Sigmoid colon (tissue), 7 donors: Measurements from ENCODE around the gene EGLN1. TPM values are rescaled to one million over a fixed set of nuclear protein-coding genes. Genes with fewer than 3 reads are reported as not detected.

Source experiments
- DNase-seq: peaks from one replicate; pipeline ENCODE4 v3.0.0-alpha.2; 2019
- H3K27ac ChIP-seq, 4 donors: fragments of 200-600 bp; sonication (generic); one replicate each; pipeline ENCODE4 v1.5.1; 2016 to 2019; ENCODE audit warnings: mild to moderate bottlenecking in 1 of 4
- H3K27me3 ChIP-seq, 3 donors: fragments of 200-600 bp; sonication (generic); one replicate each; pipeline ENCODE4 v1.5.1; 2019; ENCODE audit warnings: mild to moderate bottlenecking in 1 of 3
- H3K36me3 ChIP-seq, 4 donors: fragments of 200-600 bp; sonication (generic); one replicate each; pipeline ENCODE4 v1.5.1; 2016 to 2019
- H3K4me1 ChIP-seq, 4 donors: fragments of 200-600 bp; sonication (generic); one replicate each; pipeline ENCODE4 v1.5.1; 2017 to 2019
- H3K4me3 ChIP-seq, 4 donors: fragments of 200-600 bp; sonication (generic); one replicate each; pipeline ENCODE4 v1.5.1; 2017 to 2019; ENCODE audit warnings: mild to moderate bottlenecking in 2 of 4, moderate library complexity in 1 of 4
- H3K9me3 ChIP-seq, 4 donors: fragments of 200-600 bp in 3 of 4; sonication (generic) in 3 of 4; one replicate each; pipeline versions ENCODE4 v1.5.1 to v1.6.1; 2013 to 2019
- EP300 ChIP-seq, 4 donors: sonication (generic); formaldehyde crosslinking; IDR thresholded peaks; one replicate each; pipeline ENCODE4 v1.6.1; 2017; ENCODE audit warnings: antibody characterized with exemption in 4 of 4
- POLR2A ChIP-seq, 2 donors: fragments of 450-650 bp; IDR thresholded peaks; one replicate each; pipeline ENCODE4 v1.6.1; 2016; ENCODE audit warnings: antibody characterized with exemption in 2 of 2, mild to moderate bottlenecking in 2 of 2, moderate library complexity in 2 of 2
- POLR2AphosphoS5 ChIP-seq, 4 donors: sonication (generic); formaldehyde crosslinking; IDR thresholded peaks; one replicate each; pipeline ENCODE4 v1.6.1; 2017; ENCODE audit warnings: antibody characterized with exemption in 4 of 4
- WGBS, 2 donors: extraction: QIAGEN DNeasy Blood & Tissue Kit; methylation state at CpG; one replicate each; pipeline ENCODE4 v1.1.7; 2013; 5-methylcytosine and 5-hydroxymethylcytosine counted together
- intact Hi-C: fragments of 100-400 bp; cut with DNase I; formaldehyde crosslinking; loops from one replicate; pipeline ENCODE4 v1.15.1; 2023
- polyA plus RNA-seq, 3 donors: library from polyadenylated mRNA; stranded (reverse); fragments of 200-250 nt; gene quantifications; one replicate each; pipeline ENCODE4 v1.2.3, GENCODE V29; 2013
- total RNA-seq, 4 donors: library from RNA; depleted of rRNA; stranded (reverse); fragments of >200 nt; gene quantifications; one replicate each; pipeline ENCODE4 v1.1.0, GENCODE V29; 2016
- TF ChIP-seq, protein P1 (sequence below), 4 experiments: fragments of 450-650 bp in 3 of 4; fragments of 200-600 bp in 1 of 4; IDR thresholded peaks; one replicate each; pipeline ENCODE4 v1.5.1; 2016 to 2019; ENCODE audit warnings: antibody characterized with exemption in 4 of 4, mild to moderate bottlenecking in 3 of 4, moderate library complexity in 2 of 4
- donor health status: healthy with polysubstance abuse.
- donor health status: Bipolar disorder and iron deficiency.
- donor health status: healthy.

Gene EGLN1
- total and polyA plus RNA-seq, 7 donors = 16.2 to 51.7 (median 37.8) TPM

DNA sequence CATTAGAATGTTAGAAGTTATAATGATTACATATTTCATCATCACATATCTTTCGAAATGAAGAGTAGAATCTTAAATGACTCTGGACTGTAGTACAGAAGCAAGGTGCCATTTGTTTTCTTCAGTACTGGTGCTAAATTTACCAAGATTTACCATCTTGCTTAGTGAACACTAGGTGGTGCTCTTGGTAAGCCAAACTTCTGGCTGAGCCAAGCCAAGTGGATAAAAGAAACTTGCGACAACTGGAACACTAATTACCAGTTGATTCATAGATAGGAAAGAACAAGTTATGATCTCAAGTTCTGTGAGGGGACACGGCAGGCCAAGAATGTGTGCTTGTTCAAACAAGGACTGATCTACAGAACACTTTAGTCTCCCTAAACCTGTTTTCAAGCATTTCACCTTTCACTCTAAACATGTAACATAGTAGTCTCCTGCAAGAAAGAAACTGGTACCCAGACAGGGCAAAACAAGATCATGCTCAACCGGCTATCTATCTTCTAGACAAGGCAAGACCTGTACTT, 64.2 kb downstream of the EGLN1 start:
- Histone ChIP-seq H3K27me3 (no peaks in the 10 kb centered on the region), H3K4me1 (peaks cover 0 to 14% (median 8%) of the 10 kb centered on the region in 4 donors), H3K36me3 (peaks cover 0 to 4% (median 2%) of the 10 kb centered on the region in 4 donors), H3K9me3 (no peaks in the 10 kb centered on the region), H3K4me3 (no peak overlapping the region), H3K27ac (peak overlapping the region in 3 of 4 donors; percentile 4 to 43 (median 33))
- peak; percentile 75 for DNase-seq
- intact Hi-C loops = loop anchor here (1.0 to 5.0 kb wide), 4 partner anchors 65 to 247 kb away; partner anchors contain the start of genes EGLN1 and TSNAX
- TF ChIP-seq POLR2AphosphoS5 (IDR thresholded peaks at IDR 0.05) (peak; percentile 20 to 73 (median 62)), POLR2A (IDR thresholded peaks at IDR 0.05) (no peak)
- TF ChIP-seq, protein P1, sequence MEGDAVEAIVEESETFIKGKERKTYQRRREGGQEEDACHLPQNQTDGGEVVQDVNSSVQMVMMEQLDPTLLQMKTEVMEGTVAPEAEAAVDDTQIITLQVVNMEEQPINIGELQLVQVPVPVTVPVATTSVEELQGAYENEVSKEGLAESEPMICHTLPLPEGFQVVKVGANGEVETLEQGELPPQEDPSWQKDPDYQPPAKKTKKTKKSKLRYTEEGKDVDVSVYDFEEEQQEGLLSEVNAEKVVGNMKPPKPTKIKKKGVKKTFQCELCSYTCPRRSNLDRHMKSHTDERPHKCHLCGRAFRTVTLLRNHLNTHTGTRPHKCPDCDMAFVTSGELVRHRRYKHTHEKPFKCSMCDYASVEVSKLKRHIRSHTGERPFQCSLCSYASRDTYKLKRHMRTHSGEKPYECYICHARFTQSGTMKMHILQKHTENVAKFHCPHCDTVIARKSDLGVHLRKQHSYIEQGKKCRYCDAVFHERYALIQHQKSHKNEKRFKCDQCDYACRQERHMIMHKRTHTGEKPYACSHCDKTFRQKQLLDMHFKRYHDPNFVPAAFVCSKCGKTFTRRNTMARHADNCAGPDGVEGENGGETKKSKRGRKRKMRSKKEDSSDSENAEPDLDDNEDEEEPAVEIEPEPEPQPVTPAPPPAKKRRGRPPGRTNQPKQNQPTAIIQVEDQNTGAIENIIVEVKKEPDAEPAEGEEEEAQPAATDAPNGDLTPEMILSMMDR (IDR thresholded peaks at IDR 0.05) = peak; percentile 68 to 82 (median 71)
- WGBS, 2 donors = 7 to 22% methylated on average over 4 of the region's 4 CpGs

DNA sequence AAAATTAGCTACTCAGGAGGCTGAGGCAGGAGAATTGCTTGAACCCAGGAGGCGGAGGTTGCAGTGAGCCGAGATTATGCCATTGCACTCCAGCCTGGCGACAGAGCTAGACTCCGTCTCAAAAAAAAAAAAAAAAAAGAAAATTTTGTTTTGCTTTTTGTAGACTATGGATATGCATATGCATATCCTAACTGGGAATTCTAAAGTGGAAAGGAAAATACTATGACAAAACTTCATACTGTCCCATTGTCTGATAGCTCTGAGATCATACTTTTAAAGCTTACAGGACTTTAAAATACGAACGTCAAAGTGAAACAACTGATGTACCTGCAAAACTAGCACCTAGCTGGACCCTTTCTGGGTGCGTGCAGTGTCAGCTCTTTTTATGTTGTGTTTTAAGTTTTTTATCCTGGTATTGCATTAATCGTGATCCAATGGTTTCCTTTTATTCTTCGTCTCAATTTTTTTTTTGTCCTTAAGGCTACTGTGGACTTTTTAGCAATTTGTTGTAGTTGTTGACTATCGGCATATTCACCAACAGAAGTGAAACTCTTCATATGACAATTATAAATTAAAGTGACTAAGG, 64.8 kb downstream of the EGLN1 start:
- Histone ChIP-seq H3K4me3 (no peak overlapping the region), H3K27me3 (no peaks in the 10 kb centered on the region), H3K9me3 (no peaks in the 10 kb centered on the region), H3K36me3 (peaks cover 0 to 10% (median 6%) of the 10 kb centered on the region in 4 donors), H3K27ac (no peak overlapping the region), H3K4me1 (peaks cover 0 to 14% (median 8%) of the 10 kb centered on the region in 4 donors)
- TF ChIP-seq POLR2A (IDR thresholded peaks at IDR 0.05) (no peak), POLR2AphosphoS5 (IDR thresholded peaks at IDR 0.05) (no peak), EP300 (IDR thresholded peaks at IDR 0.05) (no peak)
- TF ChIP-seq, protein P1 (IDR thresholded peaks at IDR 0.05) = no peak
- intact Hi-C loops = loop anchor here (1.0 to 5.0 kb wide), 2 partner anchors 170 to 233 kb away; partner anchors contain the start of gene TSNAX
- WGBS, 2 donors = 82 to 83% methylated on average over 10 of the region's 10 CpGs
- no peak for DNase-seq

DNA sequence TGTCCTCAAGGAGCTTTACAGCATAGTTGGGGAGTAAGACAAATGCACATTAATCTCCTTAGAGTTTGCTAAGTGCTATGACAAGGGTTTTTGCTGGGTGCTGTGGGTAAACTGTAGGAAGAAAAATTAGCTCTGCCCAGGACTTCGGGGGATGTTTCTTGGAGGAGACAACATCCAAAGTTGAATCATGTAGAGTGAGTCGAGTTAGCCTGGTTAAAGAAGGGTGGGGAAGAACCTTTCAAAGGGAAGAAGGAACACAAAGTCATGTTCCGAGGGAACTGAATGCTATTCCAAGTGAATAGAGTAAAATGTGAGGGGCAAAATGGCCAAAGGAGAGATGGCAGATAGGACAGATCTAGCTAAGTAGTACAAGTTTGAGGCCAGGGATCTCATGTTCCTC, 66.9 kb downstream of the EGLN1 start:
- no peak overlapping the region for H3K27ac ChIP-seq
- no peak overlapping the region for H3K4me3 ChIP-seq
- H3K36me3 ChIP-seq = peaks cover 0 to 27% (median 8%) of the 10 kb centered on the region in 4 donors
- intact Hi-C loops = loop anchor here (5.0 kb wide), 1 partner anchor 172 kb away; the partner anchor contains the start of gene TSNAX
- H3K27me3 ChIP-seq = no peaks in the 10 kb centered on the region
- no peak for DNase-seq
- no peaks in the 10 kb centered on the region for H3K9me3 ChIP-seq
- 88 to 89% methylated on average over 3 of the region's 3 CpGs for WGBS, 2 donors
- no peak for TF ChIP-seq POLR2AphosphoS5 (IDR thresholded peaks at IDR 0.05)
- TF ChIP-seq POLR2A (IDR thresholded peaks at IDR 0.05) = no peak
- no peak for TF ChIP-seq EP300 (IDR thresholded peaks at IDR 0.05)
- TF ChIP-seq, protein P1 (IDR thresholded peaks at IDR 0.05) = no peak
- peaks cover 0 to 14% (median 8%) of the 10 kb centered on the region in 4 donors for H3K4me1 ChIP-seq

DNA sequence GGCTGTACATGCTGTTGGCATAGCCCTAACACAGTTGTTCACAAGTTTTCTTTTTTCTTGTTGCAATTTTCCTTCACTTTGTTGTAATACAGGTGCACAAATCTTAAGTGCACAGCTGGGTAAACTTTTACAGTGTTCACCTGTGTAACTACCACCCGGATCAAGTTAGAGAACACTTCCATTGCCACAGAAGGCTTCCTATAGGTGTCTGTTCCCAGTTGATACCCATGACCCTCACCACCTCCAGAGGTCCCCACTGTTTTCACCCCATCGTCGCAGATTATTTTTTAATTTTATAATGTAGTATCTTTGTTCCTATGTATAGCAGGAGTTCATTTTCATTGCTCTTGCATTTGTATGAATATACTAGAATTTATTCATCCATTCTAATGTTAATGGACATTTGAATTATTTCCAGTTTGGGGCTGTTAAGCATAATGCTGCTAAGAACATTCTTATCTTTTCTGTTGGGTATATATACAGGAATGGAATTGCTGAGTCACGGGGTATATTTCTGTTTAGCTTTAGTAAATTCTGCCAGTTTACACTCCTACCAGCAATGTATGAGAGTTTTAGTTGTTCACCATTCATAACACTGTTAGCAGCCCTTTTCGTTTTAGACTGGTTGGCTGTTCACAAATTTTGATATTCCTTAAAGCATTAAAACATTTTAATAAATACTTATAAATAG, 67.6 kb downstream of the EGLN1 start:
- WGBS, 2 donors = 87 to 90% methylated on average over 5 of the region's 5 CpGs
- intact Hi-C loops = loop anchor here (5.0 kb wide), 1 partner anchor 173 kb away; the partner anchor contains the start of gene TSNAX
- DNase-seq = no peak
- peaks cover 2 to 34% (median 10%) of the 10 kb centered on the region in 4 donors for H3K36me3 ChIP-seq
- TF ChIP-seq, protein P1 (IDR thresholded peaks at IDR 0.05) = no peak
- no peak for TF ChIP-seq POLR2AphosphoS5 (IDR thresholded peaks at IDR 0.05)
- no peak for TF ChIP-seq POLR2A (IDR thresholded peaks at IDR 0.05)
- TF ChIP-seq EP300 (IDR thresholded peaks at IDR 0.05) = no peak
- no peaks in the 10 kb centered on the region for H3K27me3 ChIP-seq
- H3K27ac ChIP-seq = no peak overlapping the region
- H3K9me3 ChIP-seq = no peaks in the 10 kb centered on the region
- H3K4me1 ChIP-seq = peaks cover 0 to 14% (median 8%) of the 10 kb centered on the region in 4 donors
- H3K4me3 ChIP-seq = no peak overlapping the region
